HG02759 (cell line): ENCODE measurements around the gene ZCCHC24.

ENCODE experiments used
- ATAC-seq: cut with Tn5 transposase; IDR thresholded peaks from one replicate; pipeline ENCODE4 v1.9.1; 2021; ENCODE audit warnings: mild to moderate bottlenecking, moderate library complexity; ENCODE audit not compliant: unreplicated experiment

ZCCHC24 gene

DNA sequence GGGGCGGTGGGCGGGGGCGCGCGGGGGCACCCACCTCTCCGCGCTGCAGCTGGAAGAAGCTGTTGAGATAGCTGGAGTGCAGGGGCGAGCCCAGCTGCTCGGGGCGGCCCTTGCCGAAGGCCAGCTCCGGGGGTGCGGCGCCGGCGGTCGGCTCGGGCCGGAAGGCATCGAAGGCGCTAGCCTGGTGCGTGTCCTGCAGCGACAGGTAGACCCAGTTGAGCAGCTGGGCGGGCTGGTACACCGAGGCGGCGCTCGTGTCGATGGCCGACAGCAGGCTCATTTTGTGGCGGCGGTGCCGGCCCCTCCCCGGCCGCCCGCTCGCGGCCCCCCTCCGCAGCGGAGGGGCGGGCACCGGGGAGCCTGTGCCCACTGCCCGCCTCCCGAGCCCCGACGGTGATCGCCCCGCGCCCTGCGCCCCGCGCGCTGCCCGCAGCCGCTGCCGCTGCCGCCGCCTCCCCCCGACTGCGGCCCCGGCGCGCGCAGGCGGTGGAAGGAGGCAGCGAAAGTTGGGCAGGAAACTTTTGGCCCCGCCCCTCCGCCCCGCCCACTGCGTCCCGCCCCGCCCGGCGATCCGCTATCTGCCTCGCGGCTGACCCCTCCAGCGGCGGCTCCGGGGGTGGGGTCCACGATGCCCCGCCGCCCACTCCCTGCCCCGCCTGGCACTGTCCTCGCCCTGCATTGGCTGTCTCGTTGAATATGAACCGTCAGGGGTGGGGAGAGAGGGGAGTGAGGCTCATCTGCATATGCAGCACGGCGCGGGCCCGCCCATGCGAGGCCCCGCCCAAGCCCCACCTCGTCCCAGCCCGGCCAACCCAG, at the start of gene ZCCHC24:
Gene ZCCHC24 (minus strand): TSS at position 464 of the 816 bp plus-strand sequence. CDS start 184 bp downstream, at position 280.
- ATAC-seq = peak; percentile 94

- ATAC-seq = no peak
Measured at GRCh38 chr10:79493806-79494205, 48.4 kb upstream of the ZCCHC24 start.

- ATAC-seq = no peak
Measured at GRCh38 chr10:79492839-79493238, 47.4 kb upstream of the ZCCHC24 start.

DNA sequence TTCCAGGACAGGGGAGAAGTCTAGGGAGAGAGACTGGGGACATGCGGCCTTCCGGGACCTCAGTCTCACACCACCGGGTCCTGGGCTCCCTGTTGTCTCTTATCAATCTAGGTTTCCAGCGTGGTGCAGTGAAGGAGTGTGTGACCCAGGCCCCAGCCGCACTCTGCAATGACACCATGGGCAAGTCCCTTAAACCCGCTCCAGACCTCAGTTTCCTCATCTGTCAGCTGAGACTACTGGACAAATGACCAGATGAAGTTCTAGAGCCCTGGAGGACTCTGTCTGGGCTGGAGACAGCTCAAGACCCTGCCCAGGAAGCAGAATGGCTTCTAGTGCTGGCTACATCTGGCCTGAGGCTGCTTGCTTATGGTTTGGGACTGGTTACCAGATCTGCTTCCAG, 46.8 kb upstream of the ZCCHC24 start:
- ATAC-seq = no peak

DNA sequence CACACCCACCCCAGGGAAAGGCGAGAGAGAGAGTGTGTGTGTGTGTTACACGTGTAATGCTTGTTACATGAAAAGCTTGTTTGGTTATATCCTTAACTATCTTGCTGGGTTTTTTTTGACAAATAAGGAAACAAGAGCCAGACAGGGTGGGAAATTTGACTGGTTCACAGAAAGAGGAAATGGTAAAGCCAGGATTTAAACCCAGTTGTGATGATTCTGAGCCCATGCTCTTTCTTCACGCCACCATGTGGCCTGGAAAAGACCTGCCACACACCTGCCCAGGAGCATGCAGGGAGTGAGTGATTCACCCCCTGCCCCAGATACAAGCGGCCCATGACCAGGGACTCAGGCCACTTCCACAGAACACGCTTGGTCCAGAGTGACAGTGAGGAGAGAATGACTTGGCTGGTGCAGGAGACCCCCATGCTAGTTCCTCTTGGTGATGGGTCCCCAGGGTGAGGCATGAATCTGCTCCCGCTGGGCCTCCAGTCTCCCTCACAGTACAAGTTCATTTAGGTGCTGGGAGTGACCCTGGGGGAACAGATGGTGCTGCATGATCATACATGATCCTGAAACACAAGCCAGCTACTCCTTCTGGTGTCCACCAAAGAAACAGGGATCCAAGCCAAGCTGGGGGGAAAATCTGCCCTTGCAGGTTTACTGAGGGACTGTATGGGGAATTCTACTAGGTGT, 45.9 kb upstream of the ZCCHC24 start:
- ATAC-seq = no peak

DNA sequence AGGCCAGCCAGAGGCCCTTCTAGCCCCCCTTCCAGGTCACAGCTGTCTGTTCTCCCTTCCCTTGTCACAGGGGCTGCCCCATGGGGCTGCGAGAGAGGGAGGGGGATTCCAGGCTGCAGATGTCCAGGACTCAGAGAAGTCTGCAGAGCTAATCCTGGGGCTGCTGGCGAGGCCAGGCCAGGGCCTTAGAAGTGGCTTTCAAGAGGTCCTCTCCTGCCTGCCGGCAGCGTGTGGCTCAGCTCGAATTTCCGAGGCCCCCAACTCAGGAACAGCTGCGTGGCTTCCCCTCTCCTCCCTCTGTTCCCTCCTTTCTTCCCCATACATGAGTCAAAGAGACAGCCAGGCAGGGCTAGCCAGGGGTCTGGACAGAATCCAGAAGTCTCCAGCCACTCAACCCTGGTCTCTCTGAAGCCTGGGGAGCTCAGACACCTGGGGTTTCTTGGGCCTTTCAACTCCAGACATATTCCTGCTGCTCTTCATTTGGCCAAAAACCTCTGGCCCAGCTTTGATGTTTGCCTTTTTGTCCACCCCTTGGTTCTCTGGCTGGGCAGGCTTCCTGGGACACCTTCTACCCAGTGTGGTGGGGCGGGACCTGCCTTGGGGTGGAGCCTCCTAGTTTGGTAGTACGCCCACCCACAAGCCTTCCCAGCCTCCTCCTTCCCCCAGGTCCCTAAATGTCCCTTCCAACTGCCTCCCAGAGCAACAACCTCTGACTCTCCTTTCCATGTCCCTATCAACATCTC, 45.1 kb upstream of the ZCCHC24 start:
- ATAC-seq = no peak

DNA sequence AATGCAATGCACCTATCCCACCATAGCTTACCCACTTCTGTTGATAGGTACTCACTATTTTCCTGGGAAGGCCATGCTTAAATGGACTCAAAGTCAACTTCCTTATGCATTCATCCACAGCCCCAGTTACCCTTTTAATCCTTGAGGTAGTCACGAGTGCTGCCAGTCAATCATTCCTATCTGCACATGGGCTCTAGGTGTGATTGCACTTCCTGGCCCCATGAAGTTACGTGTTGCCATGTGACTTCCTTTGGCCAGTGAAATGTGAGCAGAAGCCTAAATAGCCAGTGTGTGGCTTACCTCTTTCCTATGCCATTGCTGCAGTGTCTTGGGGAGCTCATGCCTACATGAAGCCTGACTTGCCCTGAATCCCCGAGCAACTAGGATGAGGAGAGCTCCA, 43.4 kb upstream of the ZCCHC24 start:
- no peak for ATAC-seq

- no peak for ATAC-seq
Measured at GRCh38 chr10:79488336-79488735, 42.9 kb upstream of the ZCCHC24 start.

- ATAC-seq = peak; percentile 78
Measured at GRCh38 chr10:79487296-79488194, 42.1 kb upstream of the ZCCHC24 start.

GRCh38 chr10:79484476-79484875, 39.1 kb upstream of the ZCCHC24 start:
- no peak for ATAC-seq

DNA sequence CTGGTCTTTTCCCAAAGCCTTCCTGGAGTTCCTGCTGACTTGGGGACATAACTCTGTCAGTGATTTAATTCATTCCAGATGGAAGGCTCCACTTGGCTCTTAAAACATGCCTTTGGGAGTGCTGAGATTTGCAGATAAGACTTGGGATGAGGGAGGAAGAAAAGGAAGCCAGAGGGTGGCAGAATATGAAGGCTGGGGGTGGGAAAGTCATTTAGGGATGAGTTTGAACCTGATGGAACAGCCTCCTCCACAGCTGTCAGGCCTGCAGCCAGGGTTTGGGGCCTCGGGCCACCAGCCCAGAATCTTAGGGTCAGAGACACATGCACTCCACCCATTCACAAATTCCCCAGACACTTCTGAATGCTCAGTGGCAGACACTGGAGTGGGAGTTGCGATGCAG, 38.5 kb upstream of the ZCCHC24 start:
- ATAC-seq = no peak

DNA sequence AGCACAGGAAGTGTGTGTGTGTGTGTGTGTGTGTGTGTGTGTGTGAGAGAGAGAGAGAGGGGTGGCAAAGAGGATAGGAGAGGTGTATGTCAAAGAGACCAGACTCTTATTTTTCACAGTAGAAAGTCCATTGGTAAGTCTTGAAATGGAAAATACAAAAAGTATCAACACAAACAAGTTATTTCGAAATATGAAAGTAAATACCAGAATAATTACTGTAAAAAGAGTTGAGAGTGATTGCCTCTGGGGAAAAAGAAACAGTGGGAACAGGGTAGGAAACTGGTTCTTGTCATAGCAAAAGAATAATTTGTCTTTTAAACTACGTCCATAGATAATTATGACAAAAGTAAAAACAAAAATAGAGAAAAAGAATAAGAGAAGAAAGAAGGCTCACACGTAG, 37.9 kb upstream of the ZCCHC24 start:
- no peak for ATAC-seq

GRCh38 chr10:79482741-79483140, 37.3 kb upstream of the ZCCHC24 start:
- ATAC-seq = no peak

- ATAC-seq = no peak
Measured at GRCh38 chr10:79482304-79482703, 36.9 kb upstream of the ZCCHC24 start.

DNA sequence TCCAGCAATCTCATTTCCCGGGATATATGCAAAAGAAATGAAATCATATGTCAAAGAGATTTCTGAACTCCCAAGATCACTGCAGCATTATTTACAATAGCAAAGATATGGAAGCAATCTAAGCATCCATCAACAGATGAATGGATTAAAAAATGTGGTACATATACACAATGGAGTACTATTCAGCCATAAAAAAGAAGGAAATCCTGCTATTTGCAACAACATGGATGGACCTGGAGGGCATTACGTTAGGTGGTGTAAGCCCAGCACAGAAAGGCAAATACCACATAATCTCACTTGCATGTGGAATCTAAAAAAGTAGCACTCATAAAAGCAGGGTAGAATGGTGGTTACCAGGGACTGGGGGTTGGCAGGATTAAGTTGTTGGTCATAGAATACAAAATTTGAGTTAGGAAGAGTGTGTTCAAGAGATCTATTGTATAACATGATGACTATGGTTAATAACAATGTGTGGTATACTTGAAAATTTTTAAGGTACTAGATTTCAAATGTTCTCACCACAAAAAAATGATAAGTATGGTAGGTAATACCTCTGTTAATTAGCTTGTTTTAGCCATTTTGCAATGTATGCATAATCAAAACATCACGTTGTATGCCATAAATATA, 34.0 kb upstream of the ZCCHC24 start:
- no peak for ATAC-seq

DNA sequence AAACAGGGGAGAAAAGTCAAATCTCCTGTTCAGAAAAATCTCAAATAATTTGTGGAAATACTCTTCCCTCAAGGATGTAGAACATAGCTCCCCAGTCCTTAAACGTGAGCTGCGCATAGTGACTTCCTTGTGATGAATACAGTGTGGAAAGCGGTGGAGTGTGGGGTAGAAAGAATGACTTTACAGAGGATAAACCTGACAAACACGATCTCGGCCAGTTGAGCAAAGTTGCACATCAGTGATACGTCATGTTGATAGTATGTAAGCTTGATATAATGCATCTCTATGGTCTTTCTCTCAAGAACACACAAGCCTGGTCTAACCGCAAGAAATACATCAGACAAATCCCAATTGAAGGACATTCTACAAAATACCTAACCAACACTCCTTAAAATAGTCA, 32.0 kb upstream of the ZCCHC24 start:
- ATAC-seq = no peak

GRCh38 chr10:79476645-79477044, 31.2 kb upstream of the ZCCHC24 start:
- ATAC-seq = no peak

- ATAC-seq = no peak
Measured at GRCh38 chr10:79475877-79476276, 30.5 kb upstream of the ZCCHC24 start.

DNA sequence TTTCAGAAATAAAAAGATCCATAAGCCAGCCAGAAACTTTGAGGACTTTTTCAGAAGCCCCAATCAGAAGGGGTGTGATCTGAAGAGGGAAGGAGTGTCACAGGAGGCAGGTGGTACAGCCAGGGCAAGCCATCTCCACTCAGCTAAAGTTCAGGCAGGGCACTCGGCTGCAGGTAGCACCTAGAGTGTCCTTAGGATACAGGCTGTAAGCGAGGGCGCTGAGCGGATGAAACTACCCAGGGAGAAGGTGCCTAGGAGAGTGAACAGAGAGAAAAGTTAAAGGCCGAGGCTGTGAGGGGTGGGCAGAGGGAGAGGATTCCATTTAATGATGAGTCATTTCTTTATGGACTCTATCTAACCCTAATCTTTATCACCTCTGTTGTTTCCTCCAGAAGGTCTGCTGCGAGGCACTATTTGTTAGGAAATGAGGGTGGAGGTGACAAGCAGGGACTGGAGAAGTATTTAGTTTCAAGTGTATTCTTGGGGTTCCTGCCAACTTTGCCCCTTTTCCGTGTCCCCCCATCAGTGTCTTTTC, 29.8 kb upstream of the ZCCHC24 start:
- no peak for ATAC-seq
